HG02885 (cell line): ENCODE results near the gene TSSK2.
"Not testable (repeated sequence)": the region's sequence is repeated elsewhere in the genome, so short reads cannot be mapped to it uniquely, and the experiment has no call there.

Experiments
- ATAC-seq: cut with Tn5 transposase; IDR thresholded peaks from one replicate; pipeline ENCODE4 v1.9.1; 2021; ENCODE audit warnings: mild to moderate bottlenecking; ENCODE audit not compliant: unreplicated experiment, poor library complexity

The TSSK2 gene

DNA sequence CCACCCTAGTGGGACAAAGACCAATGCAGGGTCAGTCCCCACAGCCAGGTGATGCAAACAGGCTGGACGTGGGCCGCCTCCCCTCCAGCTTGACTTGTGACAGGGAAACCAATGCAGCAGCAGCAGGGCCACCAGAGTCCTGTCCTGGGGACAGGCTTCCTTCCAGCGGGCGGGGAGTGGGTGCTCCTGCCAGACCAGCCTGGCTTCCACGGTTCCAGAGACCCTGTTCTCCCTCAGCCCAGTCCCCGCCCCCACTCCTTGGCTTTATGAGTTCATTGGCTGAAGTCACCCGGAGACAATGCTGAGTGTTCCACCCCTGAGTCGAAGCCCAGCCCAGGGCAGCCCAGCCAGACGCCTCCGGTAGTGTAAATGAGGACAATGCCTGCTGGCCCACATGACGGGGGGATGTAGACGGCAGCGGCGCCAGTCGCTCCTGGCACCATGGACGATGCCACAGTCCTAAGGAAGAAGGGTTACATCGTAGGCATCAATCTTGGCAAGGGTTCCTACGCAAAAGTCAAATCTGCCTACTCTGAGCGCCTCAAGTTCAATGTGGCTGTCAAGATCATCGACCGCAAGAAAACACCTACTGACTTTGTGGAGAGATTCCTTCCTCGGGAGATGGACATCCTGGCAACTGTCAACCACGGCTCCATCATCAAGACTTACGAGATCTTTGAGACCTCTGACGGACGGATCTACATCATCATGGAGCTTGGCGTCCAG, at the start of gene TSSK2:
Gene TSSK2, plus strand, starts transcription at position 350 of the 726 bp plus-strand sequence. Its CDS starts 92 bp downstream, at position 442.
- no peak for ATAC-seq

DNA sequence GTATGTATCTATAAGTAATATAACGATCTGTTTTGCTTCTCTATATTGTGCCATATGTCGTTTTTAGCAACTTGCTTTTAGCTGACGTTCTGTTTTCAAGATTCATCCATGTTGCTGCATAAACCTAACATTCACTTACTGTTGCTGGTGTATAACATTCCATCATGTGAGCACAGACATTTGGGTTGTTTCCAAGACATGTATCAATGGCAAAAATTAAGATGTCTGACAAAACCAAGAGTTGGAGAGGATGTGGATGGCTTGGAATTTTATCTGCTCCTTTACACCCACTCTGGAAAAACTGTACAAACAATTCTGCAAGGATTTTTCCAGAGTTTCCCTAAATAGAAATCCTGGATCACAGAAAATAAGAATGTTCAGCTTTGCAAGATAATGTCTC, 49.8 kb upstream of the TSSK2 start:
- ATAC-seq: no peak

DNA sequence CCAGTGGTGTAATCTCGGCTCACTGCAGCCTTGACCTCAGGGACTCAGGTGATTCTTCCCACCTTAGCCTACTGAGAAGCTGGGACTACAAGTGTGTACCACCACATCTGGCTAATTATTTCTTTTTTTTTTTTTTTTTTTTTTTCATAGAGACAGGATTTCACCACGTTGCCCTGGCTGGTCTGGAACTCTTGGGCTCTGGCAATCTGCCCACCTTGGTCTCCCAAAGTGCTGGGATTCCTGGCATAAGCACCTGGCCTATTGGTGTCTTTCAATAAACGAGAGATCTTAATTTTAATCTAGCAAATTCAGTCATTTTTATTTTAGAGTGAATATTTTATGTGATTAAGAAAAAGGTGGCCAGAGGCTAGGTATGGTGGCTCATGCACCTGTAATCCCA, 49.0 kb upstream of the TSSK2 start:
- ATAC-seq: no peak

- ATAC-seq: no peak
These were observed 48.3 kb upstream of the TSSK2 start for GRCh38 chr22:19082793-19083192.

GRCh38 chr22:19084126-19084525, 47.0 kb upstream of the TSSK2 start:
- not testable (repeated sequence) for ATAC-seq

DNA sequence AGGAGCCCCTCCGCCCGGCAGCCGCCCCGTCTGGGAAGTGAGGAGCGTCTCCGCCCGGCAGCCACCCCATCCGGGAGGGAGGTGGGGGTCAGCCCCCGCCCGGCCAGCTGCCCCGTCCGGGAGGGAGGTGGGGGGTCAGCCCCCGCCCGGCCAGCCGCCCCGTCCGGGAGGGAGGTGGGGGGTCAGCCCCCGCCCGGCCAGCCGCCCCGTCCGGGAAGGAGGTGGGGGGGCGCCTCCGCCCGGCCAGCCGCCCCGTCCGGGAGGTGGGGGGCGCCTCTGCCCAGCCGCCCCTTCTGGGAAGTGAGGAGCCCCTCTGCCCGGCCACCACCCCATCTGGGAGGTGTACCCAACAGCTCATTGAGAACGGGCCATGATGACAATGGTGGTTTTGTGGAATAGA, 46.5 kb upstream of the TSSK2 start:
- not testable (repeated sequence) for ATAC-seq

- no peak for ATAC-seq
These were observed 45.8 kb upstream of the TSSK2 start for GRCh38 chr22:19085233-19085718.

DNA sequence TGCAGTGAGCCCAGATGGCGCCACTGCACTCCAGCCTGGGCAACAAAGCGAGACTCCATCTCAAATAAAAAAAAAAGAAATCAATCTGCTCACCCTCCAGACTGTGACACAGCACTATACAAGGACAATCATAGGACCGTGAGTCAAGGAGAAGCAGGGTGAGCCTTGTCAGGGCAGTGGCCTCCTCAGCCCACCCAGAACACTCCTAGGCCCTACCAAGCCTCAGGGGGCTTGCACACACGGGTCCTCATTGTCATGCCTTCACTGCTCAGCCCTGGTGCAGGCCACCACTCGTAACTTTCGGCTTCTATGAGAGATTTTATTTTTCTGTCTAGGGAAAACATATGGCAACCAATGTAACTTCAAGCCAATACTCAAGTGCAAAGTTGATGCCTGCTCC, 44.7 kb upstream of the TSSK2 start:
- no peak for ATAC-seq

- no peak for ATAC-seq
These were observed 44.2 kb upstream of the TSSK2 start for GRCh38 chr22:19086896-19087295.

GRCh38 chr22:19088866-19089595, 42.1 kb upstream of the TSSK2 start:
- no peak for ATAC-seq

DNA sequence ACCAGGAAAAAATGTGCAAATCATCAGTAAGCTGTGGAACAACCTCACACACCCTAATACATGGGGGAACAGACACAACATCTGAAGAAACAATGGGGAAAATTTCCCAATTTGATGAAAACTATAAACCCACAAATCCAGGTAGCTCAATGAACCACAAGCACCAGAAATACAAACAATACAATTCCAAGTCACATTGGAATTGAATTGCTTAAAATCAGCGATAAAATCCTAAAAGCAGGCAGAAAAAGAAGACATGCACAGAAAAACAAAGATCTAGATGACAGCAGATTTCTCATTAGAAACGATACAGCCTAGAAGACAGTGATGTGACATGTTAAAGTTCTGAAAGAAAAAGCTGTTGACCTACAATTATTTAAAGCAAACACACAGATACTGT, 40.9 kb upstream of the TSSK2 start:
- ATAC-seq: no peak

GRCh38 chr22:19090586-19091127, 40.5 kb upstream of the TSSK2 start:
- ATAC-seq: no peak

GRCh38 chr22:19092725-19093124, 38.4 kb upstream of the TSSK2 start:
- no peak for ATAC-seq

GRCh38 chr22:19094393-19094997, 36.6 kb upstream of the TSSK2 start:
- no peak for ATAC-seq

- ATAC-seq: no peak
These were observed 34.6 kb upstream of the TSSK2 start for GRCh38 chr22:19096555-19096954.

DNA sequence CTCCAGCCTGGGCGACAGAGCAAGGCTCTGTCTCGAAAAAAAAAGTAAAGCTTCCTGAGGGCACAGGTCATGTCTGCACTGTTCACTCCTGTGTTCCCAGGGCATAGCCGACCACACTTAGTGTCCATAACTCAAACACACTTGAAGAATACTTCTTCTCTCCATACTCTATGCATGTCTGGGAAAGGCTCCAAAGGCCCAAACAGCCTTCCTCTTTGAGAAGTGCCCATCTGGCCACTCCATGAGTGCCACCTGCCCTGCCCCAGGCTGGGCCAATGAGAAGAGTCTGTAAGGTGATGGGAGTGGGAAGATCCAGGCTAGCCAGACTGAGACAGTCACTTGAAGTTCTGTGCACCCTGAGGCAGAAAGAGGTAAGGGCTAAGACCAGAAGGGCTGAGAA, 33.6 kb upstream of the TSSK2 start:
- no peak for ATAC-seq

DNA sequence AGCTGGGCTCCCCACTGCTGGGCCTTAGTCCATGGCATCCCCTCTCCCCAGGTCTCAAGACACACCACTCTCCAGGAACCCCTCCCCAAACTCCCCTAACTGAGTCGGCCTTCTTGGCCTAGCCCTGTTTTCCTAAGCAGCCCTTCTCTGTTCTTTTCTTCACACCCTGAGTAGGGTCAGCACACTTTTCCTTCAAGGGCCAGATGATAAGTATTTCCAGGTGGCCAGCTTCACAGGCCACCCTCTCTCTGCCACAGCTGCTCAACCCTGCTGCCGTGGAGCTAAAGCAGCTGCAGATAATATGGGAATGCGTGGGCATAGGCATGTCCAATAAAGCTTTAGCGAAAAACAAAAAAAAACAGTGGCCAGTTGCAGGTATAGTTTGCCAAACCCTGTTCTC, 33.0 kb upstream of the TSSK2 start:
- ATAC-seq: no peak

- no peak for ATAC-seq
These were observed 27.0 kb upstream of the TSSK2 start for GRCh38 chr22:19103880-19104821.

DNA sequence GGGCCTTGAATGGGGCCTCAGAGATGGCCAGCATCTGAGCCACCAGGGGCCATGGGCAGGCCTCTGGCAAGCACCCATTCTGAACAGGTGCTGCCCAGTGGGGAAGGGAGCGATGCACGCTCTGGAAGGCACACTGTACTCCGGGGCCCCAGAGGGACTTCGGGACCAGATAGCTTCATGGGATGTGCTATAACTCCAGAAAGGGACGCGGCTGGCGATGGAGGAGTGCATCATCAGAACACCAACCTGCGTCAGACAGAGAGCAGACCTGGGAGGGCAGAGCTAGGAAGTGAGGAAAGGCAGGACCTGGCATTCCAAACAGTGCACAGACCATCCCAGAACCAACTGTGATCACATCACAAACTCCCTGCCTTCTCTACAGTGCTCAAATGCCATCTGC, 25.7 kb upstream of the TSSK2 start:
- no peak for ATAC-seq
